ENCODE results near the gene NANOS1. TPM values are rescaled to one million over a fixed set of nuclear protein-coding genes. Genes with fewer than 3 reads are reported as not detected.

Gene NANOS1
- total RNA-seq, 1 donor from 2014 or later = 0.13 TPM

GRCh38 chr10:119058010-119058409, 28.5 kb downstream of the NANOS1 start:
- no peak for DNase-seq (ENCODE audit: low read depth, low spot score)

DNA sequence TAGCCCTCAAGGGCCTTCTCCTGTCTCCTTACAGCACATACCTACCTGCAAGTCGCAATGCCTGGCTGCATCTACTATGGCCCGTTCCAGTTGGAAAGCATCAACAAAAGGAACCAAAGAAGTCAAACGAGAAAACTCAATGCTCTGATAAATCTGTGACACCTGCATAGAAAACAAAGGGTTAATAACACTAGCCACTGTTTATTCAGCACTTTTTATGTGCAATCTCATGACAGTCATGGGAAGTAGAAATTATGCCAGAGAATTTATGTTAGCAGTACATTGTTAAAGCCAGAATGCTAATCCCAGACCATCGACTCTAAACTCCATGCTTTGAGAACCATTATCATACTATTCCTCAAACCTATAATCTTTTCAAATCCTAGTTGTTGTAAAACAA, 30.0 kb downstream of the NANOS1 start:
- no peak for DNase-seq (ENCODE audit: low read depth, low spot score)

- no peak for DNase-seq (ENCODE audit: low read depth, low spot score)
These were observed 30.6 kb downstream of the NANOS1 start for GRCh38 chr10:119060107-119060506.

DNA sequence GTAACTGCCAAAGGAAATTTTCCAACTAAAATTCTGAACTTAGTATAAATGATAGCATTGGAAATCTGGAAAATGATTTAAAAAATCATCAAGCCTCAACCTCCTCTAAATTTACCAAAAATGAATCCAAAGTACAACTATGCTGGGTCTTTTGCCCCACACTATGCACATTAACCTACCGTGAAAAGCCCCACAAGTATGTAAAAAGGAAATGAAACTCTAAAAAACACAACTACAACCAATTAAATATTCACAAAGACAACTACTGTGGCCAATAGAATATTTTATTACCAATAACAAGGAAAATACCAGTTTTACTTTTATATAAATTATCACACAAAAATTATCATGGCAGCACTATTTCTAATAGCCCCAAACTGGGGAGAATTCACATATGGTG, 31.8 kb downstream of the NANOS1 start:
- DNase-seq (ENCODE audit: low read depth, low spot score) = no peak

DNA sequence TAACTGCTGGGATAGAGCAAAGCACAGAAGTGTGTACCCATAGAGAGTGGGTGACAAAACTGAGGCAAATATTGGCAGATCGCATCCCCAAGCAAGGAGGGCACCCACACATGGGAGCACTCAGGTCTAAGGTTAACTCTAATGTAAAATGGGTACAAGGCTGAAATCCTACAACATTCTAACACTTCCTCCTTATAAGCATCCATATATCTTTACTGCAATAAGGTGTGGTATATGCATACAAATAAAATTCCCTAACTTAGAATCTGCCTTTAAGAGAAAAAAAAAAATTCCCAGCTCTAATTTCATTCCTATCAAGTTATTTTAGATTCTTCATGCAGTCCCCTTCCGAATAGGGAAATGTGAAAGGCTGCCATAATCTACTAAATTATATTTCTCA, 32.4 kb downstream of the NANOS1 start:
- no peak for DNase-seq (ENCODE audit: low read depth, low spot score)

DNA sequence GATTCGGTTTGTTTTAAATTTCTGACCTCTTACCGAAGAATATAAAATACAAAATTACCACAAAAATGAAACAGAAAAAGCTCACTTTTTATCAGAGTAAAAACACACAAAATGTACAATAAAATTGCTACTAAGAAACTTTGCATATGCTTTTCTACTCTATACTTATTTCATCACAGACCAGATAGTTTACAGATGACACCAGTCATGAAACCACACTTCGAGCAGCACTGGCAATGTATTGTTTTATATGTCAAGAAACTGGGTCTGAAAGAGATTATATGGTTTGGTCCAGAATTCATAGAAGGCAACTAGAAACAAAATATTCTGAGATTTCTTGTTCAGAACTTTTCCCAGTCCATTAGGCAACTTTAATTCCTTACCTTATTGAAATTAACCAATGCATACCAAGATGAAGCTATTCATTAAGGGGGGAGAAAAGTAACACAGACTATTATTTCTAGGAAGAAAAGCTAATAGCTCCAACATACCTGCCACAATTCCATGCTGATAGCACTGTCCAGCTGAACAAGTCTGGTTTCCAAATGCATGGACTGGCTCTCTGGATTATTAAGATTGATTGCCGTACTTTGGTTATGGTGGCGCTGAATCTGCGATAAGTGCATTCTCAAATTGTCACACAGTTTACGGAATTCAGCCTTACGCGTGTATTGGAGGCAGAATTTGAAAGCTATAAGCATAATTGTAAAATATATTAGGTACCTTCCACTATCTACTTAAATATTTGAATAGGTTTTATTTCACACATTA, 41.1 kb downstream of the NANOS1 start:
- DNase-seq (ENCODE audit: low read depth, low spot score) = no peak

GRCh38 chr10:119073584-119073983, 44.1 kb downstream of the NANOS1 start:
- DNase-seq (ENCODE audit: low read depth, low spot score) = no peak

DNA sequence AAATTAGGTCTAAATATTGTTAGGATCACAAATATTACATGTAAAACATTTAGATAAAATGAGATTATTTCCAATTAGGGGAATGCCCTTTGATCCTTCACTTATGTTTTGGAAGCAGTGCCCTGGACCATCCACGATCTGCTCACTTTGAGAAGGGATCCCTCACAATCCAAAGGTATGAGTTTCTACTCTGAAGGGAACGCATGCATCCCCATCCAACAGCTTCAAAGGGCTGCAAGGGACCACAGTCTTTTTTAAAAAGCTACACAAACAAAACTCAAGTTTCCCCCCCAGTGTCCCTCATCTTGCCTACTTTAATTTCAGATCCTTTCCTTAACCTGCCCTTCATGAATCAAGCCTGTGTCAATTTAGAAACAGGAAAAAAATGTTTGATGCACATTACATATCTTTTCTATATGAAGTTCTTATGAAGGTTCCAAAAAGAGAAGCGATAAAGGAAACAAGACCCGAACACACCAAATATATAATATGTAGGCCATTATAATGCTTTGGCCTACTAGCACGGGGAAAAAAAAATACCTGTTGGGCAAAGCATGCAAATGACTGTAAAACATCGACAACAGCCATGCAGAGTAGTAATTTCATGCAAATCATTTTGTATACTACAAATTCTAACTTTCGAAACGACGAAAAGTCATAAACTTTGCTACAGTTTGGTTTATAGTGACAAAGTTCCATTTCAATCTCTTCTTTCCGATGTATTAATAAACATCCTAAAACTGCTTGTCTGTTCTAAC, 49.1 kb downstream of the NANOS1 start:
- no peak for DNase-seq (ENCODE audit: low read depth, low spot score)

- DNase-seq (ENCODE audit: low read depth, low spot score) = peak; percentile 36
These were observed 50.3 kb downstream of the NANOS1 start for GRCh38 chr10:119079599-119080520.

DNA sequence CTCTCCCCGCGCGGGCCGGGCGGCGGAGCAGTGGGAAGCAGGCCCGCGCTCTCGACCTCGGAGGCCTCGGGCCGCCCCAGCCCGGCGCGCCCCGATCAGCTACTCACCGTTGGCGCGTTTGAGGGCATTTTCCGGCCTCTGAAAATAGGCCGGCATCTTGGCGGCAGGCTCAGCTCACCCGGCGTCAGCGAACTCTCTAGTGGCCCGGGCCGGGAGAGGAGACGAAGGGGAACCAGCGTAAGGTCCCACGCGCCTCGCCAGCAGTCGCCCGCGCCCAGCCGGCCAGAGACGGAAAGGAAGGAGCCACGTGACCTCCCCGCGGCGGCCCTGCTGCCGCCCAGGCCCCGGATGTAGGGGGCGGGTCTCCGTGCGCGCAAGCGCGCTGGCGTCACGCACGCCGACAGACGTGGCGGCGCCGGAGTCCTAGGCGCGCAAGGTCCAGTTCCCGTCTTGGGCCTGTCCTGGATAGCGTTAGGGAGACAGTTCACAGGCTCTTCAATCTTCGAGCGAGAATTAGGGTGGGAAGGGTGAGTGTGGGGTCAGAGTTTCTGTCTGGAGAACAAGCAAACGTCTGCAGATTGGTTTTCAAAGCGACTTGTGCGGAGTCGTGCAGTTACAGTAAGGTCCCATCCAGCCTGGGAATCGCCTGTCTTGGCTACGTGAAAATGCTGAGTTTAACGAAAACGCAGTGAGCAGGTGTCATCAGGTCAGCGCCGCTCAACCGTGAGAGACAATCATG, 51.2 kb downstream of the NANOS1 start, which contains the start of gene EIF3A:
EIF3A (minus strand) TSS at position 297 of the 739 bp plus-strand sequence; CDS start at position 156, 141 bp downstream.
- peak; percentile 72 for DNase-seq (ENCODE audit: low read depth, low spot score)

Other genes starting within 250 kb of the NANOS1 start
- 121 and 169 TPM in 2 replicates for gene EIF3A, start 51.1 kb downstream of the NANOS1 start, total RNA-seq
- gene DENND10, start 74.4 kb downstream of the NANOS1 start, total RNA-seq = 45.9 and 56.3 TPM in 2 replicates
- 16.7 and 19.0 TPM in 2 replicates for gene SFXN4, start 136.0 kb downstream of the NANOS1 start, total RNA-seq
- gene PRDX3, start 149.1 kb downstream of the NANOS1 start, total RNA-seq = 237 and 272 TPM in 2 replicates
- gene GRK5, start 177.9 kb downstream of the NANOS1 start, total RNA-seq = 36.9 and 39.7 TPM in 2 replicates